Gastrocnemius medialis (tissue), 4 donors: ENCODE measurements around the gene SRD5A3.

Experiments used
- POLR2A ChIP-seq, 2 donors: fragments of 450-650 bp; IDR thresholded peaks; one replicate each; pipeline ENCODE4 v1.6.1; 2017; ENCODE audit warnings: antibody characterized with exemption in 2 of 2, mild to moderate bottlenecking in 2 of 2, moderate library complexity in 2 of 2
- TF ChIP-seq, protein P1 (sequence below), 5 experiments: fragments of 450-650 bp in 3 of 5; fragments of 200-600 bp in 2 of 5; sonication (generic) in 2 of 5; IDR thresholded peaks in 4 of 5; conservative IDR thresholded peaks in 1 of 5; 1 replicate in 4 of 5; 2 replicates in 1 of 5; pipeline ENCODE4 v1.5.1; 2016 to 2019; ENCODE audit warnings: antibody characterized with exemption in 5 of 5, mild to moderate bottlenecking in 3 of 5, moderate library complexity in 3 of 5

DNA sequence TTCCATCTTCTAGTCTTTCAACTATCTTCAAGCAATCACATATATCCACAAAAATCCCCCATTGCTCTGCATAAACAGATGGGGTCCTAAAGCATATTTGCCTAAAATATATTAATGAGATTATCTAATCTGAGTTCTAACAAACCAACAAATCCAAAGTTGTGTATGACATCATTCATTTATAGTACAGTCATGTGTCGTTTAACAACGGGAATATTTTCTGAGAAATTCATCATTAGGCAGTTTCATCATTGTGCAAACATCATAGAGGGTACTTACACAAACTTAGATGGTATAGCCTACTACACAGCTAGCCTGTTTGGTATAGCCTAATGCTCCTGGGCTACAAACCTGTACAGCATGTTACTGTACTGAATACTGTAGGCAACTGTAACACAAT lies 38.0 kb upstream of the SRD5A3 start:
- TF ChIP-seq, protein P1, sequence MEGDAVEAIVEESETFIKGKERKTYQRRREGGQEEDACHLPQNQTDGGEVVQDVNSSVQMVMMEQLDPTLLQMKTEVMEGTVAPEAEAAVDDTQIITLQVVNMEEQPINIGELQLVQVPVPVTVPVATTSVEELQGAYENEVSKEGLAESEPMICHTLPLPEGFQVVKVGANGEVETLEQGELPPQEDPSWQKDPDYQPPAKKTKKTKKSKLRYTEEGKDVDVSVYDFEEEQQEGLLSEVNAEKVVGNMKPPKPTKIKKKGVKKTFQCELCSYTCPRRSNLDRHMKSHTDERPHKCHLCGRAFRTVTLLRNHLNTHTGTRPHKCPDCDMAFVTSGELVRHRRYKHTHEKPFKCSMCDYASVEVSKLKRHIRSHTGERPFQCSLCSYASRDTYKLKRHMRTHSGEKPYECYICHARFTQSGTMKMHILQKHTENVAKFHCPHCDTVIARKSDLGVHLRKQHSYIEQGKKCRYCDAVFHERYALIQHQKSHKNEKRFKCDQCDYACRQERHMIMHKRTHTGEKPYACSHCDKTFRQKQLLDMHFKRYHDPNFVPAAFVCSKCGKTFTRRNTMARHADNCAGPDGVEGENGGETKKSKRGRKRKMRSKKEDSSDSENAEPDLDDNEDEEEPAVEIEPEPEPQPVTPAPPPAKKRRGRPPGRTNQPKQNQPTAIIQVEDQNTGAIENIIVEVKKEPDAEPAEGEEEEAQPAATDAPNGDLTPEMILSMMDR (IDR thresholded peaks at IDR 0.05 in 4 of 5, conservative IDR thresholded peaks at IDR 0.05 in 1 of 5): no peak
- no peak for TF ChIP-seq POLR2A (IDR thresholded peaks at IDR 0.05)
